Measurements from ENCODE around the gene EXT2.

EXT2 gene

GRCh38 chr11:44136176-44136945 lies 40.9 kb downstream of the EXT2 start:
- no peak for DNase-seq

- no peak for DNase-seq
Observed at GRCh38 chr11:44137057-44137456, 41.6 kb downstream of the EXT2 start.

- DNase-seq: no peak
Observed at GRCh38 chr11:44138286-44138685, 42.8 kb downstream of the EXT2 start.

- no peak for DNase-seq
Observed at GRCh38 chr11:44138980-44139379, 43.5 kb downstream of the EXT2 start.

GRCh38 chr11:44139565-44140330 lies 44.3 kb downstream of the EXT2 start:
- DNase-seq: no peak

GRCh38 chr11:44140372-44140771 lies 44.9 kb downstream of the EXT2 start:
- DNase-seq: no peak

- DNase-seq: no peak
Observed at GRCh38 chr11:44140805-44141204, 45.3 kb downstream of the EXT2 start.

GRCh38 chr11:44143987-44144909 lies 48.8 kb downstream of the EXT2 start:
- no peak for DNase-seq

GRCh38 chr11:44145011-44145775 lies 49.7 kb downstream of the EXT2 start:
- no peak for DNase-seq

- no peak for DNase-seq
Observed at GRCh38 chr11:44146931-44147330, 51.5 kb downstream of the EXT2 start.

- no peak for DNase-seq
Observed at GRCh38 chr11:44147751-44148150, 52.3 kb downstream of the EXT2 start.

- no peak for DNase-seq
Observed at GRCh38 chr11:44149651-44150050, 54.2 kb downstream of the EXT2 start.

- no peak for DNase-seq
Observed at GRCh38 chr11:44150401-44150800, 54.9 kb downstream of the EXT2 start.

GRCh38 chr11:44157019-44157418 lies 61.5 kb downstream of the EXT2 start:
- DNase-seq: no peak

GRCh38 chr11:44158384-44158783 lies 62.9 kb downstream of the EXT2 start:
- DNase-seq: no peak

GRCh38 chr11:44159848-44160721 lies 64.6 kb downstream of the EXT2 start:
- no peak for DNase-seq

GRCh38 chr11:44162004-44162403 lies 66.5 kb downstream of the EXT2 start:
- no peak for DNase-seq

GRCh38 chr11:44162662-44163061 lies 67.2 kb downstream of the EXT2 start:
- DNase-seq: no peak

GRCh38 chr11:44165432-44165831 lies 70.0 kb downstream of the EXT2 start:
- DNase-seq: no peak

- no peak for DNase-seq
Observed at GRCh38 chr11:44167046-44167445, 71.6 kb downstream of the EXT2 start.

- DNase-seq: no peak
Observed at GRCh38 chr11:44171518-44171917, 76.0 kb downstream of the EXT2 start.
